Urinary bladder (tissue), 4 donors: ENCODE results near the gene MYO10. TPM values are rescaled to one million over a fixed set of nuclear protein-coding genes. Genes with fewer than 3 reads are reported as not detected.

Source experiments
- DNase-seq: peaks from one replicate; pipeline ENCODE4 v3.0.0-alpha.2; 2015; ENCODE audit errors: extremely low spot score
- H3K27ac ChIP-seq: one replicate; pipeline ENCODE4 v1.5.1; 2013; ENCODE audit warnings: low read depth, mild to moderate bottlenecking, moderate library complexity
- H3K36me3 ChIP-seq: one replicate; pipeline ENCODE4 v1.6.1; 2013; ENCODE audit warnings: mild to moderate bottlenecking, moderate library complexity; ENCODE audit not compliant: insufficient read depth
- H3K4me1 ChIP-seq: one replicate; pipeline ENCODE4 v1.6.1; 2013; ENCODE audit warnings: mild to moderate bottlenecking, moderate library complexity; ENCODE audit not compliant: insufficient read depth
- H3K4me3 ChIP-seq: one replicate; pipeline ENCODE4 v1.5.1; 2013; ENCODE audit warnings: low read depth, low read length
- WGBS: extraction: QIAGEN DNeasy Blood & Tissue Kit; methylation state at CpG from one replicate; pipeline ENCODE4 v1.1.7; 2013; 5-methylcytosine and 5-hydroxymethylcytosine counted together
- polyA plus RNA-seq: library from polyadenylated mRNA; stranded (reverse); fragments of 200-250 nt; gene quantifications from one replicate; pipeline ENCODE4 v1.2.3, GENCODE V29; 2013
- total RNA-seq: library from RNA; depleted of rRNA; stranded (reverse); fragments of >200 nt; gene quantifications from one replicate; pipeline ENCODE4 v1.2.3, GENCODE V29; 2014
- donor health status: healthy with polysubstance abuse.
- donor health status: healthy.

Gene MYO10
- total and polyA plus RNA-seq, 2 donors, result 4.3 to 21.3 TPM

DNA sequence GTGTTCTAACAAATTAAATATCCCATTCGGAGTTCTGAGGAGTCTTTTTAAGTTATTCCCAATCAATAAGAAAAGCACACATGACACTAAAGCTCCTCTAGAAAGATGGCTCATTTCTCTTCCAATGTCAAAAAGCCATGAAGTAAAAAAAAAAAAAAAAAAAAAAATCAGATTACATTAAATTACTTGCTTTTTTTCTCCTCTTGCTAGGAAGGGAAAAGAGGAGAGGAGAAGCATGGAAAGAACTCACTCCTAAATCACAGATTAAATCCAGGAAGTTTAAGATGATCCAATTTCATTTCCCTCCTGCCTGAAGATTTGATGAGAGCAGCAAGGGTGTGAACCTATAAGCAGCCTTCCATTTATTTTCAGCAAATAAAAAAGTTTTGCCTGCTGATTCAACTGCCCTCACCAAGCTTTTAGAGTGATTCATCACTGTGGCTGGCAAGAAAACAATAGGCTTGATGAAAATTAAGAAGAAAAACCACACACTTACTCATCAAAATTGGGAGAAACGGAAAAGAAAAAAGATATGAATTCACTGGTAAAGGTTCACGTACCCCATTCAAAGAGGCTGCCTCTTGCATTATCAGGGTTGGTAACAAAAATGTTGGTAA is 19.7 kb downstream of the MYO10 start:
- no peak overlapping the region for H3K27ac ChIP-seq
- no peak for DNase-seq
- H3K4me1 ChIP-seq, result no peaks in the 10 kb centered on the region
- WGBS, result 80% methylated on average over 3 of the region's 3 CpGs
- H3K36me3 ChIP-seq, result no peaks in the 10 kb centered on the region
- no peak overlapping the region for H3K4me3 ChIP-seq

DNA sequence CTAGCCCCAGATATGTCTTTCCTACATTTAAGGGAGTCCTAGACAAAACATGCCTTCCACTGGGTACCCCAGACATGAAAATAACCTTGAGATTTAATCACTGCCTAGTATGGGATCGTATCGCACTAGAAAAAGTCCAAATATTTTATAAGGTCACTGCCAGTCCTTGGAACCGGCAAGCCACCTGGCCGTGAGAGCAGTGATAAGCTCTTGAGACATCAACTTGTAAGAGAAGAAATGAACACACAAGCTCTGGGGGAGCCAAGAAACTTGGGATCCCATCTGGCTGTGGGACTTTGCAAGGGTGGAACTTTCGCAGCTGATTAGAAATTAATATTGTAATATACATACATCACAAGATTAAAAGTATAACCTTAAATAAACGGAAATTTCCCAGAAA is 21.5 kb downstream of the MYO10 start:
- Histone ChIP-seq H3K4me3 (no peak overlapping the region), H3K27ac (no peak overlapping the region), H3K36me3 (no peaks in the 10 kb centered on the region), H3K4me1 (no peaks in the 10 kb centered on the region)
- no peak for DNase-seq
- 93% methylated on average over 6 of the region's 6 CpGs for WGBS

DNA sequence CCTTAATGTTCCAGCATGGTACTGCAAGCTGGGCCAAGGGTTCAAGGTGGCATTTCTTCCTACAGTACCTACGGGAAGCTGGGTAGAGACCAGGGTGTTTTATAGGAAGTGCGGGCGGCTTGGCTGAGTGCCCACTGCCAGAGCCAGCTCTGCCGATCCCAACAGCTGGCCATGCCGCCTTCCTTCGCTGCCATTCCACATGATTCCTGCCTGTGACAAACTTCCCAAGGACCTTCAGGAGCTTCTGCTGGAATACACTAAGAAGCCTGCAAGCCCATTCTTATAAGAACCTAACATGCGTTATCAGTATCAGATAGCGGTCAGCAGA is 22.0 kb downstream of the MYO10 start:
- 81% methylated on average over 8 of the region's 8 CpGs for WGBS
- Histone ChIP-seq H3K4me3 (no peak overlapping the region), H3K36me3 (no peaks in the 10 kb centered on the region), H3K4me1 (no peaks in the 10 kb centered on the region), H3K27ac (no peak overlapping the region)
- DNase-seq, result no peak

DNA sequence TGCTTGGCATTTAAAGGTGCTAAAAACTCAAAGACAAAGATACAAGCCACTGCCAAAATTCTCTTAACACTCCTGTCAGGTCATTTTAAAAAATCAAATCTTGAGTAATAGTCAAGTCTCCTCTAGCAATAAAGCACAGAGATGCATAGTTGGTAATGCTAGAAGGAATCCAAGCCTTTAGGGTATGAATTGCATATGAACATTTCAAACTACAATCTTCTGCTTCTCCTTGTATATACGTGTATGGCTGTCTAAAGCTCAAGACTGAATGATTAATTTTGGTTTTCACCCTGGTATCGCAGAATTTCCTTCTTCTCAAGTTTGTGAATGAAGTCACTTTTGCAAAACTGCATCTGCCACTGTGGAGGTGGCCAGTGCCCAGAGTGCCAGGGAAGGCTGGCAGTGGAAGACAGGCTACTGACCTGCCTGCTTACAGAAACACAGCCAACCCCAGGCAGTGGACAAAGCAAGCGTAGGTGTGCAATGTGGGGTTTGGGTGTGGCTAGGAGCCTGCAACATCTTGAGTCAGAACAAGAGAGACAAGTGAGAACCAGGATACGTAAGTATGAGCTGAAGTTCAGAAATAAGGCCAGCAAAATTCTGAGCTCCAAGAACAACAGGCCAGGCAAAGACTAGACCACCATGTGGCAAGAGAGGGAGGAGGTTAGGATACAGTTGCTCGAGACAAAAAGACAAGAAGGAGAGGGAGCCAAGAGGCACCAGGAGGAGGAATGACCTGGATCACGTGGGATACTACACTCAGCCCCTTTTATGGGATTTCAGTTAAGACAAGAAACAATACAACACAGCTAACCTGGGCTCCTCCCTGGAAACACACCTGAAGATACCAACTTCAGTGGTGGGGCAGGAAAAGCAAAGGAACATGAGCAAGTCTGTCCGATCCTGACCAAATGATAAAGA is 22.6 kb downstream of the MYO10 start:
- Histone ChIP-seq H3K4me3 (no peak overlapping the region), H3K27ac (no peak overlapping the region), H3K36me3 (no peaks in the 10 kb centered on the region), H3K4me1 (no peaks in the 10 kb centered on the region)
- WGBS, result 83% methylated on average over 7 of the region's 7 CpGs
- no peak for DNase-seq

DNA sequence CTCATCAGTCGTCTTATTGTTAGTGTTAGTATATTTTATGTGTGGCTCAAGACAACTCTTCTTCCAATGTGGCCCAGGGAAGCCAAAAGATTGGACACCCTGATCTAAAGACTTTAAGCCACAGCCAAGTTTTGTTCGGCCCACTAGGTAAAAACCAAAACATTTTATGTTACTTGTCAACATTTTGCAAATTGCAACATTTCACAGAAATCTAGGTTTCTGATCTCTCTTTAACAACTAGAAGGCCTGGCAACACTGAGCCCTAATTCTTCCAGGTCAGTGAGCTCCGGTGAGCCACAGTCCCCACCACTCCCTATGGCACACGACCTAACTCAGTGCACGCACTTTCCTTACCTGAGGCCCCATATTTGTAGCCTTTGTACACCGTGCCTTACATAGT is 24.0 kb downstream of the MYO10 start:
- no peak overlapping the region for H3K4me3 ChIP-seq
- H3K27ac ChIP-seq, result no peak overlapping the region
- DNase-seq, result no peak
- H3K4me1 ChIP-seq, result no peaks in the 10 kb centered on the region
- WGBS, result 80% methylated on average over 6 of the region's 6 CpGs
- no peaks in the 10 kb centered on the region for H3K36me3 ChIP-seq

DNA sequence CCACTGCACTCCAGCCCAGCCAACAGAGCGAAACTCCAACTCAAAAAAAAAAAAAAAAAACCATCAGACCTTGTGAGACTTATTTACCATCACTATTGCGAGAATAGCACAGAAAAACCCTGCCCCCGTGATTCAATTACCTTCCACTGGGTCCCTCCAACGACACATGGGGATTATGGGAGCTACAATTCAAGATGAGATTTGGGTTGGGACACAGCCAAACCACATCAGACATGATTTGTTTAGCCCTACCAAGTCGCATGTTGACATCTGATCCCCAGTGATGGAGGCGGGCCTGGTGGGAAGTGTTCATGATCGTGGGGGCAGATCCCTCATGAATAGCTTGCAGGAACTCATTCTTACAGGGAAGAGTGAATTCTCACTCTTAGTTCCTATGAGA is 26.6 kb downstream of the MYO10 start:
- Histone ChIP-seq H3K27ac (no peak overlapping the region), H3K4me1 (no peaks in the 10 kb centered on the region), H3K4me3 (no peak overlapping the region), H3K36me3 (no peaks in the 10 kb centered on the region)
- DNase-seq, result no peak
- WGBS, result 68% methylated on average over 7 of the region's 7 CpGs

DNA sequence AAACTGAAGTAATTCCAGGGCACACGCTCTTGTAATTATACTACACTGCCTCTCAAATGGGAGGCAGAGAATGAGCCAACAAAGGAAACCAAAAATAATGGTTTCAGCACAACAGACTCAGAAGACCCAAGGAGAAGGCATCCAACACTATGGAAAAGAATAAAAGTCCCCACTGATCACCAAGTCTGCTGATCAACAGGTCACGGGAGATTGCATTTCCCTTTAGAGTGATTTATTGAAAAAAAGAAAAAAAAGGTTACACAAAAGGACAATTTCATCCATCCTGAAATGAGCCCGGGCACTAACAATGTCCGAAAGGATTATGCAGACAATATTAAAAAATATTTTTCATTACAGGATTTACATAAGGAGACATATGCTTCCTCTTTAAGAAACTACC is 28.8 kb downstream of the MYO10 start:
- 68% methylated on average over 4 of the region's 4 CpGs for WGBS

DNA sequence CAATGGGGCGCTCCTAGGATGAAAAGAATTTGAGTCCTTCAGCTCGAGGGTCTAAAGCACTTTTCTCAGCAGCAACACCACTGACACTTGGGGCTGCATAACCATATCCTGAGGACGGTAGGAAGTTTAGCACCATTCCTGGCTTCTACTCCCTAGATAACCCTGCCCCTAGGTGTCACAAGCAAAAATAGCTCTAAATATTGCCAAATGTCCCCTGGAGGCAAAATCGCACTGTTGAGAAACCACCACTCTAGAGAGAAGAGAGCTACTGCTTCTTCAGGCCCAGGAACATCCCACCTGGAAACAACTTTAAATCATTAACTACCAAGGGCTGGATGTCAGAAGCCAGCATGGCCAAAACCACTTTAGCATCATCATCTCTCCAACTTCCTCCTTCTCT is 29.8 kb downstream of the MYO10 start:
- Histone ChIP-seq H3K36me3 (no peaks in the 10 kb centered on the region), H3K4me1 (no peaks in the 10 kb centered on the region), H3K4me3 (no peak overlapping the region), H3K27ac (no peak overlapping the region)
- 97% methylated on average over 4 of the region's 4 CpGs for WGBS
- DNase-seq, result no peak

More for the DNA sequence above, 28.8 kb downstream of the MYO10 start:
- H3K36me3 ChIP-seq, result no peaks in the 10 kb centered on the region
- H3K27ac ChIP-seq, result no peak overlapping the region
- H3K4me3 ChIP-seq, result no peak overlapping the region
- DNase-seq, result no peak
- H3K4me1 ChIP-seq, result no peaks in the 10 kb centered on the region

DNA sequence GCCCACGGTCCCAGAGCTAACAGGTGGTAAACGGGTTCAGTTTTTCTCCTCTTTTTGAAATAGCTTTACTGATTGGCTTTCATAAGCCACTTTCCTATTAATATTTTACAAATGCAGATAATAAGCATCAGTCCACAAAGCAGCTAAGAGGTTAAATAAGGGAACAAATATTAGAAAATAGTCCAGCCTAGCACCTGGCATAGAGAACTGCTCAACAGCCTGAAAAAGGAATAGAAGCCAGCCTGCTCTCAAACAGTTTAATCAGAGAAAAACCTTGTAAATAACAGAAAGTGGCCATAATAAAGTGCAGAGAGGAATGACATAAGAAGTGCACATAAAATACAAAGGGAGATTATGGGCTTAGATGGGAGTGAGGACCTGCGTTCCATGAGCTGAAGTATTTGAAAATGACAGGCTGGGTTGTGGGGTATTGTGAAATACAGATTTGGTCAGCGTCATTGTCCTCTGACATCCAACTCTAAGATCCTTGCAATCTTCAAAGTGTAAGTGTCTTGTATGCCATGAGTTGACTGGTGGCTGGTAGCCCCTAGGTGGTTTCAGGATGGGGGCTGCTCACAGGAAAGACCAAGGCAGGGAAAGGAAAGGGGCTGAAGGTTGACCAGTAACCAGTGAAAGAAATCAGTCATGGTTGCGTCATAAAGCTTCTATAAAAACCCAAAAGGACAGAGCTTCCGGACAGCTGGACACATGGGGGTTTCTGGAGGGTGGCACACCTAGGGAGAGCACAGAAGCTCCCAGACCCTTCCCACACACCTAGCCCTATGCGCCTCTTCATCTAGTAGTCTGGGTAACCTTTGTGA is 32.4 kb downstream of the MYO10 start:
- 77% methylated on average over 7 of the region's 7 CpGs for WGBS
- Histone ChIP-seq H3K36me3 (no peaks in the 10 kb centered on the region), H3K27ac (no peak overlapping the region), H3K4me3 (no peak overlapping the region), H3K4me1 (no peaks in the 10 kb centered on the region)
- DNase-seq, result no peak

DNA sequence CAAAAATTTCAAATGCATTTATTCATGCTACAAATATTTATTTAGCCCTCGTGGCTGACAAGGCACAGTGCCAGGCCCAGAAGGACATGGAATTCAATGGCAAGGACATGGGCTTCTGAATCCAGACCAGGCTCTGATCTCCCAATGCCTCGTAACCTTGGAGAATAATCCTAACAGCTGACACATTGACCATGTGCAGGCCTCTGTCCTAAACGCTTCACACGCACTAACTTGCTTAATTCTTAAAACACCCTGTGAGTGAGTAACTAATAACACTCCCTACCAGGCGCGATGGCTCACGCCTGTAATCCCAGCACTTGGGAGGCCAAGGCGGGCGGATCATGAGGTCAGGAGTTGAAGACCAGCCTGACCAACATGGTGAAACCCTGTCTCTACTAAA is 33.2 kb downstream of the MYO10 start:
- Histone ChIP-seq H3K36me3 (no peaks in the 10 kb centered on the region), H3K27ac (no peak overlapping the region), H3K4me1 (no peaks in the 10 kb centered on the region), H3K4me3 (no peak overlapping the region)
- 39% methylated on average over 9 of the region's 9 CpGs for WGBS
- DNase-seq, result no peak

DNA sequence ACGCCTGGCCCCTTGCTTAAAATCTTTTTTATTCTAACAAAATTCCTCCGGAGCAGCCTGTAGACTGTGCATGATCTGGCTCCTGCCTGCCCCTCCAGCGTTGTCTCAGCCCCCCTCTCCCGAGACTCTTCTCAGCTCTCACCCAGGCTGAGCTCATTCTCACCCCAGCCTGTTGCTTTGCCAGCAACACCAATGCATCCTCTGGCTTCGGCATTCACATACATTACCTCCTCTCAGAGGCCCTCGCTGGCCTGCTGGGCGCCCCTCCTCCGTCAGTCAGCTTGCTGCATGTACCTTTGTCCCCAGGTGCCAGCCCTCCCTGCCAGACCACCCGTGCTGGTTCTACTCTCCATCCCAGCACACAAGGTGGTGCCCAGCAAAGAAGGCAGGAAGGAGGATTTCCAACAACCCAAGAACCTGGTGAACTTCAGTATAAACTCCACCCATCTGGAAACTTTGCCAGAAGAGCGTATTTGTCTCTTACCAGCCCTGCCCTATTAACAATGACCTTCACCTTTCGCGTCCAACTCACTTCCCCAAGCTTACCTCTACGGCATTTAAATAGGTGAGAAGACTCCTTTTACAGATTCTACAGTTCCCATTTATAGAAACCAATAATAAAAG is 35.0 kb downstream of the MYO10 start:
- no peaks in the 10 kb centered on the region for H3K4me1 ChIP-seq
- H3K27ac ChIP-seq, result no peak overlapping the region
- no peaks in the 10 kb centered on the region for H3K36me3 ChIP-seq
- DNase-seq, result no peak
- H3K4me3 ChIP-seq, result no peak overlapping the region
- WGBS, result 90% methylated on average over 13 of the region's 13 CpGs

DNA sequence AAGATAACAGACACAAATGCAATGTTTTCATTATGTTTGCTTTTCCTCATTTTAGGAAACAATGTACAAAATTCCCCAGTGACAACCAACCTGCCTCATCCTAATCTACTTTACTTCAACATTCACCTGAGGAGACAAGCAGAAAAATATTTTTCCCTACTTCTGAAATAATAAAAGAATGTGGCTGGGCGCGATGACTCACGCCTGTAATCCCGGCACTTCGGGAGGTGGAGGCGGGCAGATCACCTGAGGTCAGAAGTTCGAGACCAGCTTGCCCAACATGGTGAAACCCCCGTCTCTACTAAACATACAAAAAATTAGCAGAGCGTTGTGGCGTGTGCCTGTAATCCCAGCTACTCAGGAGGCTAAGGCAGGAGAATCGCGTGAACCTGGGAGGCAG is 36.9 kb downstream of the MYO10 start:
- H3K4me3 ChIP-seq, result no peak overlapping the region
- H3K36me3 ChIP-seq, result no peaks in the 10 kb centered on the region
- WGBS, result 88% methylated on average over 12 of the region's 12 CpGs
- H3K4me1 ChIP-seq, result no peaks in the 10 kb centered on the region
- no peak overlapping the region for H3K27ac ChIP-seq
- no peak for DNase-seq

DNA sequence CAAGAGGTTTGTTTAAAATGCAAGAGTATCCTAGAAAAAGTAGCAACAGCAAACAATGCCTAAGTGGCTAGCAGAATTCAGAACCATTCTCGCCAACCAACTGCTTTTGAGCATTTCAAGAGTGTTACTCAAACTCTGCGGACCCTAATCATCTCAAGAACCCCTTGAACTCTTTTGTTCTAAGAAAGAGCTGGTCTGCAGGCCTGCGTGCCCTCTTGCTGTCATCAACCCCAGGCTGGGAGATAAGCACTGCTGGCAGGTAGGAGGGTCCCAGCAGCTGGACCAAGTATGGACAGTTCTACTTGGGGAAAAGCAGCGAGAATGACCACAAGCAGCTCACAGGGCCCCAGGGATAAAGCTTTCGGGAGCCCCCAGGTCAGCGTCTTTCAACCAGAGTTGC is 38.3 kb downstream of the MYO10 start:
- Histone ChIP-seq H3K4me3 (no peak overlapping the region), H3K36me3 (no peaks in the 10 kb centered on the region), H3K4me1 (no peaks in the 10 kb centered on the region), H3K27ac (no peak overlapping the region)
- 93% methylated on average over 6 of the region's 6 CpGs for WGBS
- no peak for DNase-seq
